Ramos (cell line): Measurements from ENCODE around the gene C2orf80.
"Not testable (repeated sequence)": the region's sequence is repeated elsewhere in the genome, so short reads cannot be mapped to it uniquely, and the experiment has no call there.

Experiments used
- in situ Hi-C: fragments of 300-500 bp; cut with MboI; formaldehyde crosslinking; loops from one replicate; pipeline ENCODE4 v1.14.3; 2022; ENCODE audit warnings: low sequenced_read_pairs; ENCODE audit not compliant: unreplicated experiment

The C2orf80 gene

DNA sequence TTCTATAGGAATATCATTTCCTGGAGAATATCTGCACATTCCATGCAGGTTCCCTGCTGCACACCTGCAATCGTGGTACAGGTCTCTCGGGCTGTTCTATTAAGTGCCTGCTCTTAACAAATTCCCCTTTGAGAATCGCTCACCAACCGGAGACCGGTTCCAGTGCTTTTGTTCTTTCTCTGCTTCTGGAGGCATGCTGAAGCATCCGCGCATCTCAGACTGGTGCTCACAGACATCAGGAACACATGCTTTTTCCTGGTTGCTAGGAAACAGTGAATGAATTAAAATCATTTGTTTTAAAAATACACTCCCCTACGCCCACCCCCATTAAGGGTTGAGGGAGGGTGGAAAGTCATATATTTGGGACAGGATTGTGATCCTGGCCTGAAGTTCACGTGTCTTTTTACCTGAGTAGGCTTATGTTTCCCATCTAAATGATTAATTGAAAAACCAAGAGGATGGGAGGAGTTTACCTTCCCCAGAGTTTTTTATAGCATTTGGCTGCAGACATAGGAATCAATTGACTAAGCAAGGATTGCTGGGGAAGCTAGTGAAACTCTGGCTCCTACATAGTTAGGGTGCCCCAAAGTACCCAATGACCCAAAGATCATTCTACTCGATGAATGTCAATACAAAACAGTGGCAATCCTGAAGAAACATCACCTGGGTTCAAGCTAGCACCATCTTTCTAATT lies at the start of gene C2orf80:
C2orf80 (minus strand) TSS at position 221 of the 694 bp plus-strand sequence. CDS start 3,044 bp downstream, outside the sequence.
- in situ Hi-C loops, result no loop called here

DNA sequence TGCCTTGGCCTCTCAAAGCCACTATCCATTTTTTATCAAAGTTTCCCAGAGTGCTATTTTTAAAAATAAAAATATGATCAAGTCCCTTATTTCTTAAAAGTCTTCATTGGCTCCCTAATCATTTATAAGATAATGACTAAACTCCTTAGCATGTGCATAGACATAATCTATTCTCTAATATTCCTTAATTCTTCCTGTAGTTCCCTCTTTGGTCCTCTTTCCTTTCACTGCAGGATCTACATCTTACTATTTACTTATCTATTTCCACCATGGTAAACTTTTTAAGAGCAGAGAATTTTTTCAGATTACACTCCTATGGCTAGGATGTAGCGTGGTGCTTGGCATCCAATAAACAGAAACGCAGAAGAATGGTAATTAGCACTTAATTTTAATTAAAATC lies 46.0 kb upstream of the C2orf80 start:
- in situ Hi-C loops, result no loop called here

- in situ Hi-C loops, result no loop called here
Measured at GRCh38 chr2:208234786-208235185, 45.0 kb upstream of the C2orf80 start.

- in situ Hi-C loops, result no loop called here
Measured at GRCh38 chr2:208228476-208228875, 38.6 kb upstream of the C2orf80 start.

- in situ Hi-C loops, result no loop called here
Measured at GRCh38 chr2:208227581-208228232, 37.9 kb upstream of the C2orf80 start.

DNA sequence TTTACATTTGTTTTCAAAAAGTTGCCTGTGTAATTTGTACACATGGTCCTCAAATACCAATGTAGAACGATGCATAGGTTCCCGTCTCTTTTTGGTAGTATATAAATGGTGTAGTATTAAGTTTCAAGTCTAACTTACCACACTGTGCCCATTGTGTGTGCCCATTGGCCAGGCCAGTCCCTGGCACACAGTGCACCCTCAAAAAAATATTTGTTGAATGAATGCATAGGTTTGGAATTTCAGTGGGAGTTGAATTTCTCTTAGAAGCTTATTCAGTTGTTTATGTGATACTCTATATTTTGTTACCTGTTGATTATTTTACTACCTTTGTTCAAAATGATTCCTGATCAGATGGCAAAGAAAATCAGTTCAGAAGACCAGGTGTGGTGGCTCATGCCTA lies 35.0 kb upstream of the C2orf80 start:
- in situ Hi-C loops, result no loop called here

DNA sequence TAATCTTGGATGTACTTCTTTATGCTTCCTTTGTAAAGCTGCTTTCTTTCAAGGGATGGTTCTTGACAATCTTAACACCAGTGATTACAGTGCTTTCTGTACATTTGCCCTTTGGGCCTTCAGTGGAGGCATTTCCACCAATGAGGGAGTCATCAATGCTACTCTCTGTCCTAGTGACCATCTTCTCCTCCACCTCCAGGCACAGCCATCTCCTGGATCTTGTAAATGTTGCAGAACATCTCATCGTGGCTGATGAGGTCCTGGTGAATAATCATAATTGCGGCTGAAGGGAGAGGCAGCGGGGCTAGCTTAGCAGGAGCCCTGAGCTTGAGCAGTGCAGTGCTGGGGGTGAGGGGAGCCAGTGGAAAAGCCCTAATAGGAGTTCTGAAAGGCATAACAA lies 32.5 kb upstream of the C2orf80 start:
- in situ Hi-C loops, result no loop called here

GRCh38 chr2:208221873-208222272 lies 32.0 kb upstream of the C2orf80 start:
- in situ Hi-C loops, result not testable (repeated sequence)

- in situ Hi-C loops, result no loop called here
Measured at GRCh38 chr2:208210688-208211451, 21.0 kb upstream of the C2orf80 start.

DNA sequence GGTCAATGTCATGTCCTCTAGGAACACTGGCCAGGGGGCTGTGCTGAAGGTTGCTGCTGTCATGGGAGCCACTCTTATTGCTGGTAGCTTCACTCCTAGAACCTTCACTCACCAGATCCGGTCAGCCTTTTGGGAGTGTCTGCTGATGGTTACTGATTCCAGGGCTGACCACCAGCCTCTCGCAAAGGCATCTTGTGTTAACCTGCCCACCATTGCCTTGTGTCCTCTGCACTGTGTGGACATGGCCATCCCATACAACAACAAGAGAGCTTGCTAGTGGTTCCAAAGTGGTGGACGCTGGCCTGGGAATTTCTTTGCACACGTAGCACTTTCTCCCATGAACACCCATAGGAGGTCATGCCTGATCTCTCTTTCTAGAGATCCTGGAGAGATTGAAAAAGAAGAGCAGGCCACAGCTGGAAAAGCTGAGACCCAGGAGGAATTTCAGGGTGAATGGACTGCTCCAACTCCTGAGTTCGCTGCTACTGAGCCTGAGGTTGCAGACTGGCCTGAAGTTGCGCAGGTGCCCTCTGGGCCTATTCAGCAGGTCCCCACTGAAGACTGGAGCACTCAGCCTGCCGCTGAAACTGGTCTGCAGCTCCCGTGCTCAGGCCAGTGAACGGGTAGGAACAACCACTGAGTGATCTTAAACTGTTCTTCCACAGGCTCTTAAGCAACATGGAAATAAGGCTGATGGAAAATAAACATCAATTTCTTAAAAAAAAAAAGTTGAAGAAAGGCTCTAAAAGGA lies 18.7 kb upstream of the C2orf80 start:
- in situ Hi-C loops, result no loop called here

DNA sequence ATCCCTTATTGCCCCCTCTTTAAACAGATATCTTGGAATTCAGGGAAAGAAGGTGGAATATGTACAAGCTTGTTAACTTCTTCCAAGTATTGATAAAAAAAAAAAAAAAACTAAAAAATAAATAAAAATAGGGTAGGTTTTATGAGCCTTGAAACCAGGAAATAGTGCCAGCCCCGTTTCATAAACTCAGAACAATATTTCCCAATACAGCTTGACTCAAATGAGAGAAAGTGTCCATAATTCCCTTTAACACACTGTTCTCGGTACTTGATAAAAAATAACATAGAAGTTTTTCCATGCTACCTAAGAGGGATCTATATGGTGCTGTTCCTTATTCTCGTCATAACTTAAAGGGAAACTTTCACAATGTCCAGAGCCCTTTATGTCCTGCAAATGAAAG lies 17.9 kb upstream of the C2orf80 start:
- in situ Hi-C loops, result no loop called here

GRCh38 chr2:208204166-208204565 lies 14.3 kb upstream of the C2orf80 start:
- in situ Hi-C loops, result no loop called here

DNA sequence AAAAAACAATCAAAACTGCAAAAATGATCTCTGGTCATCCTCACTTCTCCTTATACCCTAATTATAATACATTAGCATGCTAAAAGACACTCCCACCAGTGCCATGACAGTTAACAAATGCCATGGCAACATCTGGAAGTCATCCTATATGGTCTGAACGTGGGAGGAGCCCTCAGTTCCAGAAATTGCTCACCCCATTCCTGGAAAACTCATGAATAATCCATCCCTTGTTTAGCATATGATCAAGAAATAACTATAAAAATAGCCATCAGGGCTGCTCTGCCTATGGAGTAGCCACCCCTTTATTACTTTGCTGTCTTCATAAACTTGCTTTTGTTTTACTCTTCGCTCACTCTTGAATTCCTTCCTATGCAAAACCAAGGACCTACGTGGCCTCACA lies 5.7 kb upstream of the C2orf80 start:
- in situ Hi-C loops, result no loop called here

GRCh38 chr2:208192611-208193236 lies 2.9 kb upstream of the C2orf80 start:
- in situ Hi-C loops, result no loop called here

DNA sequence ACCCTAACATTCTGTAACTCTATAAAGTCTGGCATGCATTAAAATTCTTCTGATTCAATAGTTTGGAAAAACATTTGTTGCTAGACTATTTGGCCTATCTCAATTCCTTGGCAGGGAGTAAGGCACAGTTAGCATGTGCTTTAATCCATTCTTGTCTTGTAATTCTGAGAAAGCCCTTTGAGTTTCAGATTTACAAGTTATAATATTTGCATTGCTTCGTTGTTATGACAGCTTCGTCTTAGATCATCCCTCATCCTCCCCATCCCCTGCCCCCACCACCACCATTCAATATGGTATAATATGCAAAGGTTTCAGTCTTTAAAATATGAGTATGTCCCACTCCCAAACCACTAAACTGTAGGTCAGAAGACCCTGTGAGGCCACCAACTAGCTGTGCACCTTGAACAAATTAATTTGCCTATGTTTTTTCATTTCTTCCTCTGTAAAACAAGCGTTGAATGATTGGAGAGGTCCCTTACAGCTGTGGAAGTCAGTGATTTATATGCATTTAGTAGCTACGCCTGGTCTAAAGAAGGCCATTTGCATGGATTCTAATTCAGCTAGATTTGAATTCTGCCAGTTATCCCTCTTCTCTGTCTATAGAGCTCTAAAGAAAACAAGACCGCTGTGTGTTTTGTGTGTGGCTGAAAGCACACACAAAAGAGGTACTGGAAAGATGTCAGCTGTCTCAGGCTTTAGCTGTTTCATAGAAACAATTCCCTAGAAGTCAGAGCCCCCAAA lies 591 bp downstream of the C2orf80 start:
- in situ Hi-C loops, result no loop called here

DNA sequence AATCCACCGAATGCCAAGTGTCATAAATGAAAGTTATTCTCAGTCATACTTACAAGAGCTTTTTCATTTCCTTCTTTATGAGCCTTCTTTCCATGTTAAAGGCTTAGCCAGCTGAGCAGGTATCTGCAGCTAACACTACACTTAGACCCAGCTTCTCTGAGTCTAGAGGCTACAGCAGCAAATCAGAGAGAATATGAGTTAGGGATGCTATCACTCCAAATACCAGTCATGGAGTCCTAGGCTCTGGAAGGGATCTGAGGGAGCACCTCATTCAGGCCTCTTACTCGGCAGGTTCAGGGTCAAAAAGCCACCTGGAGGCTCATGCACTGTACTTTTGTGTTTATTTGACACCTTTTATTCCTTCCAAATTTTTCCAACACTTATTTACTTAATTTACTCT lies 2.9 kb downstream of the C2orf80 start:
- in situ Hi-C loops, result no loop called here

DNA sequence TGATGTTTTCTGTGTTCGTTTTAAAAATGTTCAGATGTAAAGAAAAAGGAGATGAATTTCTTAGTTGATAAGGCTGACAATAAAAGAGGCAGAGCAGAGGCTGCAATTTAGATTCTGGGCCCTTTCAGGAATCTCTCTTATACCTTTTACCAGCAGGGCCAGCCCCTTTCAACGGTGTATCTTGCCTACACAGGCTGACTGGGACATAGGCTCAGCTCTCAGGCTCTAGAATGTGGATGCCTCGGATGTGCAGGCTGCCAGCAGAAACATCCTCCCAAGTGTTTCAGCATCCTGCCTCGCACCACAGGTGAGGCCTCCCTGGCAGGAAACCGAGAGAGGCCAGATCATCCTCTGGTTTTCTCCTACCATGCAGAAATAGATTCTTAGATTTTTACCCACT lies 3.4 kb downstream of the C2orf80 start:
- in situ Hi-C loops, result no loop called here

DNA sequence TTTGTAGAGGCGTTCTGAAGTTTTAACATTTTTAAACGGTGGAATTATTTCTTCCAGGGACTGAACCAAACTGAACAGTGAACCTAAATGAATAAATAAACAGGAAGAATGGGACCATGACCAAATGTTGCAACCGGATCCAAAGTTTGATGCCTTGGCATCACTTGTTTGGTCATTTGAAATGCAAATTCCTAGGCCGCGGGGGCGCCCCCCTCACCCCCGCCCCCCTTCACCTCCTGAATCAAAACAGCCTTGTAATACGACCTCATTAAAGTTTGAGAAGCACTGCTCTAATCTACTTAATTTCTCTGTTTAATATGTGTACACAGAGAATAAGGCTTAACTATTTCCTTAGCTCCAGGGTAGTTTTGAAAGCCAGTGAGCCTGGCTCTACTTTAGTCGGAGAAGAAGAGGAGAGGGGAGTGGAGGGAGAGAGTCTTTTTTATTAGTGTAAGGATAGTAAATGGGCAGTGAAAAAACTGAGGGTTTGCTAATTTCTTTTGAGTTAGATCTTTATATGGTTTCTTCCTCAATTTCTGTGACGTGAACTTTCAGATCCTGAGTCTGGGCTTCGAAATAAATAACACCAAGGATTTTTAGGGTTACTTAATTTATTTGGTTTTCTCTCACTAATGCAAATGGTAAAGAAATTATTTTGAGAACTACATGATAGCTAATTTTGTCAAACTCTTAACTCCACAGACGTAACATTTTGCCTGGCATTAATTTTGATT lies 5.7 kb downstream of the C2orf80 start:
- in situ Hi-C loops, result no loop called here

DNA sequence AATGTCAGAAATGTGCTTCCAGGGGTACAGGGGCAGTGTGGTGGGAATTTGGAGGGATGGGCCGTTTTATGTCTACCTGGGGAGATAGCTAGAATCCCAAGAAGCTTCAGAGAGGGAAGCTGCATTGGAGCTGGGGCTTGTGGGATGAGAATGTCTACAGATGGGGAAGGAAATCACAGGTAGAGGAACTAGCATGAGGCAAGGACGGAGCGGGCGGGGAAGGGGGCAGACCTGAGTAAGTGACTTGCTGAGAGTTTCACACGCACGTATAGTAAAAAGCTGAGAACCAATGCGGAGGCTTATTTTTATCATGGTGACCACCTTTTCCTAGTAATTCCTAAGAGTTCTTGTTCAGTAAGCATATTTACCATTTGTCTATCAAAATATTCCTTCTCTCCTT lies 6.3 kb downstream of the C2orf80 start:
- in situ Hi-C loops, result no loop called here
